GM19328 (cell line): ENCODE results near the gene NELL1.

Experiments used
- ATAC-seq: cut with Tn5 transposase; IDR thresholded peaks from one replicate; pipeline ENCODE4 v1.9.1; 2021; ENCODE audit warnings: mild to moderate bottlenecking, moderate library complexity; ENCODE audit not compliant: unreplicated experiment

Gene NELL1

DNA sequence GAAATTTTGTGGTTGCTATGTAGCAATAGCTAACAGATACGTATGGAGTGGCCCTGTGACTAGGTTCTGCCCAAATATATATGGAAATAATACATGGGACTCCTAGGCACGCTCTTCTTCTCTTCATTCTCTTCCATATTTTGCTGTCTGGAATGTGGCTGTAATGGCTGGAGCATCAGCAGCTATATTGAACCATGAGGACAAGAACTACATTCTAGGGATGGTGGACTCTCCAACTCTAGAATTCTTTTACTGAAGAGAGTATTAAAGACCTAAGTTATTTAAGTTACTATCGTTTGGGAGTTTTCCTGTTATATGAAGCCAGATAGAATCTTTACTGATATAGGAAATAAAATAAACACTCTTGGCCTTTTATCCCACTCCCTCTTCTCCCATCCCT, 7.5 kb upstream of the NELL1 start:
- ATAC-seq = no peak

DNA sequence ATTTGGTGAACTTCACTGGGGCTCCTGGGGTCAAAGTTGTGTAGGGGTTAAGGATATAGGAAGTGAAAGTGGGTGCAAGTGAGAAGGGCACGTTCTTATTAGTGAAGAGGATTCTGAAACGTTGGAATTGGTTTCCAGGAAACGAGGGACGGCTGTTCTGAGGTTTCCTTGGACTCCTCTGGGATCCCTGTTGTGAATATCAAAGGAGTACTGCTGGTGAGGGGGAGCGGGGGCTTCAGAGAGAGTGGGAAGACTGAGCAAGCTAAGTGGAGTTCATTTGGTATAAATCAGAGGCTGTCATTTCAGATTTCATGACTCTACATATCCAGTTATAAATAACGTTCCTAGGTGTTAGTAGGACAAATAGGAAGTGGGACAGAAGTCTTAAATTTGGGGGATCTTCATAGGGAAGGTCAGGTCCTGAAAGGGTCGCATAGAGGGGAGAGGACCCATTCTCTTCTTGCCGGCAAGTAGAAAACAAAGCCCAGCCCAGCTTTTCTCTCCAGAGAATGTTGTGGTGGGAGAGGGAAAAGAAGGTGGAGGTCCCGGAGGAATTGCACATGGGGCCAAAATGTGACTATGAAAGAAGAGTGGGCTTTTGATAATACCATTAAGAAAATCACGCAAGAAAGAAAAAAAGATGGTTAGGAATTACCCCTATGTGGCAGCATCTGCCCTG, 1.1 kb upstream of the NELL1 start:
- no peak for ATAC-seq

- ATAC-seq = no peak
Observed at GRCh38 chr11:20669820-20670684, 666 bp downstream of the NELL1 start.

DNA sequence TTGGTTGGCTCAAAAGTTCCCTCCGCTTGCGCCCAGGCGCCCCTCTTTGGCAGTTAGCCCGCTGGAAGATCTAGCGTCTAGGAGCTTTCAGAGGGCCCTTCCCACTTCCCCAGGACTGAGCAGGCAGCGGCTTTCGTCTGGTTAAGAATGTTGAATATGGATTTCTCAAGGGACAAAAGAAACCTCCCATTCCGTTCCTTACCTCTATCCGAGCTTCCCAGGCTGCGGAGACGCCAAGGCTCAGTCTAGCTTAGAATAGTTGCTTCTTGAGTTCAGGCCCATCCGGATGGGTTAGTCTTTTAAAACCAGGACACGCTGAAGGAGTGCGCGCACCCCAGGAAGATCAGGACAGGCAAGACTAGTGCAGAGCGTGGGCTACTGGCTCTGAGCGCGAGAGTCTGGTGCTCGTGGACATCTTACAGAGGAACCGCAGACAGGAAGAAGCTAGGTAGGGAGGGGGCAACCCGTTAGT, 1.6 kb downstream of the NELL1 start:
- no peak for ATAC-seq

- ATAC-seq = no peak
Observed at GRCh38 chr11:20671856-20672546, 2.6 kb downstream of the NELL1 start.

DNA sequence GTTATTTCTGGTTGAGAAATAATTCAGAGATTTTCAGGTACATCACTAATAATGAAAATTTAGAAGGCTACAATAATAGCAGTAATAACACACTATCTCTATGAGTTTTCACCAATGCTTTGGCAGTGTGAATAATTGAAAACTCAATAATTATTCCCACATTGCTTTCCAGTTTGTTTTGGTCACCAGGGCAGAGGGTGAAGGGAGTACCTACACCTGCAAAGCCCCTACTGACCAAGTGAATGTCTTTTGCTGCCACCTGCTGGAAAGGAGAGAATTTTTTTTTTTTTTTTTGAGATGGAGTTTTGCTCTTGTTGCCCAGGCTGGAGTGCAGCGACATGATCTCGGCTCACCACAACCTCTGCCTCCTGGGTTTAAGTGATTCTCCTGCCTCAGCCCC, 3.2 kb downstream of the NELL1 start:
- no peak for ATAC-seq

GRCh38 chr11:20676658-20677057, 7.3 kb downstream of the NELL1 start:
- no peak for ATAC-seq

- ATAC-seq = no peak
Observed at GRCh38 chr11:20688761-20689160, 19.4 kb downstream of the NELL1 start.

DNA sequence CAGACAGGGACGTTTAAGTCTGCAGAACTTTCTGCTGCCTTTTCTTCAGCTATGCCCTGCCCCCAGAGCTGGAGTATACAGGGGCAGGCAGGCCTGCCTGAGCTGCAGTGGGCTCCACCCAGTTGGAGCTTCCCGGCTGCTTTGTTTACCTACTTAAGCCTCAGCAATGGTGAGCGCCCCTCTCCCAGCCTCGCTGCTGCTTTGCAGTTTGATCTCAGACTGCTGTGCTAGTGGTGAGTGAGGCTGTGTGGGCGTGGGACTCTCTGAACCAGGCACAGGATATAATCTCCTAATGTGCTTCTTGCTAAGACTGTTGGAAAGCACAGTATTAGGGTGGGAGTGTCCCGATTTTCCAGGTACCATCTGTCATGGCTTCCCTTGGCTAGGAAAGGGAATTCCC, 38.5 kb downstream of the NELL1 start:
- ATAC-seq = no peak

GRCh38 chr11:20712912-20713311, 43.5 kb downstream of the NELL1 start:
- no peak for ATAC-seq

DNA sequence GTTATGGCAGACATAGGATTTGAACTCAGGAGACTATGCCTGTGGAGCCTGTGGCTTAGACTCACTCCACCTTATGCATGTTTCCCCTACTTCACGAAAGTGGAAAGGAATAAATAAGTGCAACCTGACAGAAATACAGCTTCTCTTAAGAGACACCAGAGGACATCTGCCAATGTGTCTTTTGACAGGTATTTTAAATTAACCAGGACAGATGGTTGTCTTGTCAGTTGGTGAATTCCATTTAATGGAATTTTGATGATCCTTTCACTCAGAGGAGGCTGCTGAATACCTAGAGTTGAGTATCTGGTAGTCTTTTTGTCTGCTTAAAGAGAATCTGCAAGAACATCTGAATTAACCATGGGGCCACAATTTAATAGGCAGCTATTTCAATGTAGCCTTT, 46.1 kb downstream of the NELL1 start:
- ATAC-seq = no peak

DNA sequence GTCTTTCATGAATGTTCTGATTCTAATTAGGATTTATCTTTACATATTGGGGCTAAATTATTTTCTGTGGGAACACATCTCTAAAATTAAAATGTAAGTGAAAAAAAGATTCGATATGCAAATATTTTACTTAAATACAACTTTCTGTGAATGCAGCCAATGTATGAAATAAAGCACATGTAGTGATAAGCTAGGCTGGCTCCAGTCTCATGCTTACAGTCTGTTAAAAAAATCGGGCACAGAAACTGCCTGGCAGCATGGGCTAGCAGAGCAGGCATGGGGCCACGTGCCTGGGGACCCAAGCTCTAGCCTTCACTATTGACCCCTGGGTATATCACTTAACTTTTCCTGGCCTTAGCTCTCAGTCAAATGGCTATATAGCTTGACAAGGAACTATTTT, 46.5 kb downstream of the NELL1 start:
- no peak for ATAC-seq

- ATAC-seq = no peak
Observed at GRCh38 chr11:20719821-20720220, 50.4 kb downstream of the NELL1 start.

- ATAC-seq = no peak
Observed at GRCh38 chr11:20723366-20723765, 54.0 kb downstream of the NELL1 start.

DNA sequence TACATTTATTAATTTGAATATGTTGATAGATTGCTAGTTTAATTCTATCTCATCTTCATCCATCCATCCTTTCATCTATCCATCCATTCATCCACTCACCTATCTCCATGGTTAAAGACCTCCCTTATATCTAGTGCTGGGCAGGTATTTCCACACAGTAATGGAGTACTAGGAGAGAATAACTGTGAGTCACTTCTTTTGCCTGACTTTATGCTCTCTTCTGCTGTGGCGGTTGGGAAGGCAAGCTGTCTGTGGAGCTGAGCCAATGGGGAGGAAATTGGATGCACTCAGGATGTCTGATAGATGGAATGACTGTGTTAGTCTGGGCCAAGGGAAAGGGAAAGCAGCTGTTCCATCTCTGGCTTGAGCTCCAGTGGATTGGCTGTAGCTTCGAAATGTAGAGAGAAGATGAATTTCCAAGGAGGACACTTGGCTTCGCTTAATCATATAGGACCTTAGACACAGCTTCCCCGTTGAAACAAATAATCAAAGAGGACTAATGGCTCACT, 60.3 kb downstream of the NELL1 start:
- ATAC-seq = no peak

GRCh38 chr11:20731676-20732215, 62.4 kb downstream of the NELL1 start:
- no peak for ATAC-seq

DNA sequence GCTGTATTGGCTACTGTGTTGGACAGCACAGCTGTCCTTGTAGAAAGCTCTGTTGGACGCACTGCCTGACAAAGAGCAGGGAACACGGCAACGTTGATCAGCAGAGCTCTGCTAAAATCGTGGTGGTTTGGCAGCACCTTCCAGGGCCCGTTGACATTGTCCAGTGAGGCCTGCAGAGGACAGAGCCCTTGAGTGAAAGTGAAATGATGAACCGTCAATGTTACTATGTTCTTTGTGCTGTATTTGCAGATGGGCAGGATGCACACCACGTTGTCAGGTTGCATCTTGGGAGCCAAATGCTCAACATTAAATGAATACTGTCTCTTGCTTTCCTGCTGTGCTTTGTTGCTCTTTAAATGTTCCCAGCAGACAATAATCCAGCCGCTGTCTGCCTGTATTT, 69.7 kb downstream of the NELL1 start:
- no peak for ATAC-seq

- no peak for ATAC-seq
Observed at GRCh38 chr11:20739577-20739976, 70.2 kb downstream of the NELL1 start.

GRCh38 chr11:20754933-20755332, 85.5 kb downstream of the NELL1 start:
- no peak for ATAC-seq

DNA sequence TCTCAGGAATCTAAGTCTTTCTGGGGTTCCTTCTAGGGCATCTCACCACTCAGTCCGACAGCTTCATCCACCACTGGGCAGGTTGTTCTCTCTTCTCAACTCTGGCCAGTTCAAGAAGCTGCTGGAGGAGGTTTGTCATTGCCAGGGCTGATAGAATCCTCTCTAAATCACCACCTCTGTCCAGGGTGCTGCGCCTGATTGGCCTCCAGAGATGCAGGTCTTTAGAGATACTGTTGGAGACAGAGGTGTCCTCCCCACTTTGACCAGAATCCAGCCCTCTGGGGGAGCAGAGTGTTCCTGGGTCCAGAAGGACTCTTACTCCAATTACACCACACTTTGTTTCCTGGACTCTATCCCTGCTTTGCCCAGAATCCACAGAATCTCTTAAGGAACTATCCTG, 90.2 kb downstream of the NELL1 start:
- no peak for ATAC-seq

DNA sequence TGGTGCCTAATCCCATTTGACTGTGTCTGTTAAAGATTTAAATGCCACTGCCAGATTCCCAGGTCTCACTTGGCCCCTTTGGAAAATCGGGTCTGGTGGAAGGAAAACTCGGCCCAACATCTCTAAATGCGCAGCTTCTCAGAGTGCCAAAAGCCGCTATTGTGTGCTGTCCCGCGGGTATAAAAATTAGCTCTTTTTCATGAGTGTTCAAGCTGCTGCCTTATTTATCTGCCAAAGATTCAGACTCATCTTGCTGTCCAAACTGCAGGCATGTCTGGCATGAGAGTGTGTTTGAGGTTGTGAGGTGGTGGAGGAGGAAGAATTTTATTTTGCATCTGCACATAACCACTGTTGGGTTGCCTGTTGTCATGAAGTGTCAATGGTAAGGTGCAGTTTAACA, 91.4 kb downstream of the NELL1 start:
- ATAC-seq = no peak
